Activated naive CD8-positive, alpha-beta T cell treated with anti-CD3 and anti-CD28 coated beads, Interleukin-2, amount 50 U/mL, for 16 hours (primary cell): ENCODE measurements around the gene VDAC2.
"Not testable (repeated sequence)": the region's sequence is repeated elsewhere in the genome, so short reads cannot be mapped to it uniquely, and the experiment has no call there.

Experiments used
- DNase-seq: peaks from one replicate; pipeline ENCODE4 v3.0.0-alpha.2; 2020; ENCODE audit warnings: low read depth, low spot score

VDAC2 gene, protein sequence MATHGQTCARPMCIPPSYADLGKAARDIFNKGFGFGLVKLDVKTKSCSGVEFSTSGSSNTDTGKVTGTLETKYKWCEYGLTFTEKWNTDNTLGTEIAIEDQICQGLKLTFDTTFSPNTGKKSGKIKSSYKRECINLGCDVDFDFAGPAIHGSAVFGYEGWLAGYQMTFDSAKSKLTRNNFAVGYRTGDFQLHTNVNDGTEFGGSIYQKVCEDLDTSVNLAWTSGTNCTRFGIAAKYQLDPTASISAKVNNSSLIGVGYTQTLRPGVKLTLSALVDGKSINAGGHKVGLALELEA

DNA sequence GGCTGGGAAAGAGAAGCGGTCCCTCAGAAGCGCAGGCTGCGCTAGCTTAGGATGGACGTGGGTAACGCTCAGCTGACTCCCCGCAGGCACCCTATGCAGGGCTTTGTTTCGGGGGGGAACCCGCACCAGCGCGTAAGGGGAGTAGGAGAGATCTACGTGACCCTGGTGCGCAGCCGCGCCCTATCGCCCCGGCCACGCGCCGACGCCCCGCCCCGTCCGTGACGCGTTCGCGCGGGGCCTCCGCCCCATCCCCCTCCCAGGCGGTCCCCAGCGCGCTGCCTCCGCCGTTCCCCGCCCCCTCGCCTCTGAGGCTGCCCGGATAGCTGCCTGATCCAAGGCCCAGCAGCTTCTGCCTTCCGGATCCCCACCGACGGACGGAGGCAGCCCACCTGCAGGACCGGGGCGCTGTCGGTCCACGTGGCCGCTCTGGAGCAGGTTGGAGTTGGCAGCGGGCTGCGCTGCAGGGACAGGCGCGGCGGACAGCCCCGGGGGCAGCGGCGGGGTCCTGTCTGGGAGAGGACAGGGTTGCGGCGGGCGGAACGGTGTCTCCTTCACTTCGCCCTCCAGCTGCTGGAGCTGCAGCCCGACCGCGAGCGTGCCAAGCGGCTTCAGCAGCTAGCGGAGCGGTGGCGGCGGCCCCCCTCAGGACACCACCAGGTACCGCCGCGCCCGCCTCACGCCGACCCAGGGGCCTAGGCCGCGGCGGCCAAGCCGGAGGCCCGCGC lies at the start of gene VDAC2:
Gene VDAC2 (plus strand): TSS at position 515 of the 725 bp plus-strand sequence. CDS start 363 bp downstream, outside the sequence.
- peak; percentile 90 for DNase-seq

DNA sequence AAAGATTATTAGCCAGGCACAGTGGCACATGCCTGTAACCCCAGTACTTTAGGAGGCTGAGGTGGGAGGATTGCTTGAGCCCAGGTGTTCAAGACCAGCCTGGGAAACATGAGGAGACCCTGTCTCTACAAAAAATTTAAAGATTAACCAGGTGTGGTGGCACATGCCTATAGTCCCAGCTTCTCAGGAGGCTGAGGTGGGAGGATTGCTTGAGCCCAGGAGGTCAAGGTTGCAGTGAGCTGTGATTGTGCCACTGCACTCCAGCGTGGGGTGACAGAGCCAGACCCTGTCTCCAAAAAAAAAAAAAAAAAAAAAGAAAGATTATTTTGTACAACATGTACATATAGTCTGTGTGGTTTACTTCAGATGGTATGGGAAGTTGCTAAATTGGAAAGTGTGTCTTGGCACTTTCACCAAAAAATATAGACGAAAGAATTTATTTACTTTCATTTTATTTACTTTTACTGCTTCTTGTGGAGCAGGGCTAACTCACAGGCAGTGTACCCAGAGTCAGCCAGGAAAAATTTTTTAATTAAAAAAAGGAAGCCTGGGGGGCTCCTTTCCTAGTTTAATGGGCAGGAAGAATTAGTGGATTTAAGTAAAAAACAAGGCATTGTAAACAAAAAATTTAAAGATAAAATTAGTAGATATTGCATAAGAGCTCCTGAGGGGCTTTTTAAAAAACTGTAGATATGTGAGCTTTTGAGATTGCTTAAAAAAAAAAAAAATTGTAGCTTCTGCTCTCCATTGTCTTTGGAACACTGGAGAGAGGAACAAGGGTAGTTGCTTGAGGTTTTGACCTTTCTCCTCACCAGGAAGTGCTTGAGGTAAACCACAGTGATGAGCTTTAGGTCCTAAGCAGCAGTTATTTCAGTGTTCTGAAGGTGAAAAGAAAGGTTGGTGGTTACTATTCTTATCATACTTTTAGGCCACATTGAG lies 44.6 kb upstream of the VDAC2 start:
- DNase-seq, result no peak

DNA sequence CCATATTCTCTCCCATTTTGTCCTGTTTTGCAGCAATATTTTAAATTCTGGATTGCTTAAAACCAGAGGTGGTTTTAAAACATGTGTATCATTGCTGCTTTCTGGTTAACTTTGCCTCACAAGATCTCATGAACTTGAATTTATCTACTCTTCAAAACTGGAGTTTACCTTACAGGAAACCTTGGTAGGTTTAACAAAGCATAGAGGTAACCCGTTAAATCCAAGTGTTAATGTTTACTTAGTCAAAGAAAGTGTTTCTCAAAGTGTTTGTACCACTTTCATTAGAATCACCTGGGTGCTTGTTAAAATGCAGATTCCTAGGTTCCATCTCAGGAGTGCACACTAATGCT lies 44.0 kb upstream of the VDAC2 start:
- no peak for DNase-seq

DNA sequence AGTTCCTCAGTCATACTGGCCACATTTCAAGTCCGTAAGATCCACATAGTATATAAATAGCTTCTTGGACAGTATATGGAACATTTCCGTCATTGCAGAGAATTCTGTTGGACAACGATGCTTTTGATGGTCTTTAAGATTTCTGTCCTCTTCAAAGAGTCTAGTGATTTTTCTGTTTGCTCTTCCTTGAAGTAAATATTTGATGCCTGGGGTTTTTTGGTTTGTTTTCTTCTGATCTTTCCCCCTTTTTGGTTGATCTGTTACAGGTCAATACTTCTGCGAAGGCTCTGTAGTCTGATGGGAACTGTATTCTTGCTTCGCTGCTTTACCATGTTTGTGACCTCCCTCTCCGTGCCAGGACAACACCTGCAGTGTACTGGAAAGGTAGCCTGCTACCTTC lies 42.3 kb upstream of the VDAC2 start:
- no peak for DNase-seq

DNA sequence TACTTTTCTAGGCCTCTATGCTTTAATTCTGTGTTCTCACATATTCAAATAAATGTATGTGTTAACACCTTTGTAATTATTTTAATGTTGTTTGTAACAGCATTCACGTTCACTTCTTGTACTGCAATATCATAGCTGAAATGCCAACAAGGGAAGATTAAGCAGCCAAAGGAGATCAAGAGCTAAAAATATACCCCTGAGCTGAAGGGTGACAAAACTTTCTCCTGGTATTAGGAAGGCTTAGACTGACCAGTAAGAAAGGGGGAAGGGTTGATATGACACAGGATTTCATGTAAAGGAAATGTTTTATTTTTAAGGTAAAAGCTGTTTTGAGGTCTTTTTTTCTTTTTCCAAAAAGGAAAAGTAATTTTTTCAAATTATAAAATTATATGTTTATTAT lies 40.4 kb upstream of the VDAC2 start:
- no peak for DNase-seq

DNA sequence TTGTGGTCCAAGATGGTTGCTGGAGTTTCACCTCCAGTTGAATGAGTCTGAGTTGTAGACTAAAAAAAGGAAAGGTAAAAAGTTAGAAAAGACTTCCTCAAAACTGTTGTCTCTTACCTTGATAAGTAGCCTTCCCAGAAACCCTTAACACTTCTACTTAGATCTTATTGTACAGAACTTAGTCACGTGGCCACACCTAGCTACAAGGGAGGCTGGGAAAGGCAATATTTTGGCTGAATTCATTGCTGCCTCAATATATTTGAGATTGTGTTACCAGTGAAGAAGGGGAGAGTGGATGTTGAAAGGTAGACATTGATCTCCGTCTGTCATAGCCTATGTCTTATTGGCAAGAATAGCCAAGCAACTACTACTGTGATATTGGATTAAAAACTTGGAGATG lies 35.5 kb upstream of the VDAC2 start:
- no peak for DNase-seq

DNA sequence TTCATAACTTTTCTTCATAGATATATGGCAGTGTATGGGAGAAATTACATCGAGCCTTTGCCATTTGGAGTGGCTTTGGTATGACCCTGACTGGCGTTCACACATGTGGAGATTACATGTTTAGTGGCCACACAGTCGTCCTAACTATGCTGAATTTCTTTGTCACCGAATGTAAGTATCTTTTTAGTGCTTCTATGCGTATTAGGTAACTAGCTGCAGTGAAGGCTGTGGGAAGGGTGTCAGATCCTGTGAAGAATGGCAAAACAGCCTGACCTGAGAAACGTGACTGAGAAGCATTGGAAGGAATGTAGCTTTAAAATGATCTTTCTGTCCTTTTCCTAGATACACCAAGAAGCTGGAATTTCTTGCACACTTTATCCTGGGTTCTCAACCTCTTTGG lies 34.5 kb upstream of the VDAC2 start:
- no peak for DNase-seq

DNA sequence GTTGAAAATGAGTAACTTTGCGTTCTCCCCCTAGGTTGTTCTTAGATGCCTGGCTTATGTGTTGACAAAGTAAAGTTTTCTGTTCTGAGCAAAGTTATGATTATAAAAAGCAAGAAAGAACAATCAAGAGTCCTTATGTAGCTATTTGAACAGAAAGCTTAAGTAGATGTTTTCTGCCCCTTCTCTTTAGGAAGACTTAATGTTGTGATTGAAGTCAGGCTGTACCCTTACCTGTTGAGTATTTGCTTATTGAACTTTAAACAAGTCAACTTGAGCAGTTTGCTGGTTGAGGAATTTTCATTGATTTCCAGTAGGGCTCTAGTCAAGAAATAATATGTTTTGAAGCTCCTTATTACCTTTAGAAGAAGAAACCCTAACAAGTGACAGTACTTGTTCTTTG lies 33.9 kb upstream of the VDAC2 start:
- DNase-seq, result no peak

DNA sequence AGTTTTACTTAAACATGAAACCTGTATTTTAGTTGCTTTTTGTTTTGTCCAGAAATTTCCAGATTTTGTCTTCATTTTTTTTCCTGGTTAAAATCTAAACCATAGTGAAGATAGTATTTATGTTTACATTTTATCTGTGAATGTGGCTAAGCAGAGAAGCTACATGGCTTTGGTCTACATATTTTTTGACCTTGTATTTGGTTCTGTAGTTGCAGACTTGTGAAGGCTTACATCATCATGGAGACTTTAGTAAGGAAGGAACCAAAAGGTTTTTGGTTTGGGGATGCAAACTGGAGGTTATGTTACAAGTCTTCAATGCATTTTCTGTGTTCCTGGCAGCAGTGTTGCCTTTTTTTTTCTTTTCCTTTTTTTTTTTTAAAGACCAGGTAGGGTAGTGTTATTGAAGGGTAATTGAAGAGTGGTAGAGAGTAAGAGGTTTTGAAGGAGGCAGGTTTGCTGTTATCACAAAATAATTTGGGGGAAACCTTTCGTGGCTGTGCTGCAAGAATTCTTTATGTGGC lies 30.9 kb upstream of the VDAC2 start:
- no peak for DNase-seq

DNA sequence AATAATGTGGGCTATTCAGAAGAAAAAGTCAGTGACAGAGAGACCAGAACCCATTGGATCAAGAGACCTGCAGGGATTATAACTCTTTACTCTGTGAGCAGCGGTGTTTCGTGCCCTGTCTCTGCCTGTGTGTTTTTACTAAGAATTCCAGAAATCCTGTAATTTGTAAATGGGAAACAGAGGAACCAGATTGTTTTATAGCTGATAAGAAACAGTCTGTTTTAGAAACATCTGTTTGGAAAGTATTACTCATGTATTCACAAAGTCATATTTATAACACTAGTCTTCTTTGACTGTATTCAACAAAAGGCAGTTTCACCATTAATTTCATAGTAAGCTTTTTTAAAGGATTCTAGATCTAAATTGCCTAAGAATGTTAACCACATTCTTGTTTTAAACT lies 30.0 kb upstream of the VDAC2 start:
- no peak for DNase-seq

DNA sequence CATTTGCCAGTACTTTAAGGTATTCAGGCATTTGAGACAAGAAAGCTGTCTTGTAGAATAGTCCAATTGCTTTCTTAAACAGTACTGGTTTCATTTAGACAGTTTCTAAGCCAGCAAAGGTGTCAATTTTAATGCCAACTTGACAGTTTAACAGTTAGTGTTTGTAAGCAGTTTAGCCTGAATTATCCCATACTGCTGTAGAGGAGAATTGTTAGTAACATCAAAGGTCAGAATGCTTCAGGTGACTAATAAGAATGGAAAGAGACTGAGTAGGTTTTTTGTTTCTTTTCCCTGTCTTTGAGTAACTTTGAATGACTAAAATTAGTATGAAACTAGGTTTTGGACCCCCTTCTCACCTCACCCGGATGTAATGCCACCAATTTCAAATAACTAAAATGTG lies 29.5 kb upstream of the VDAC2 start:
- no peak for DNase-seq

DNA sequence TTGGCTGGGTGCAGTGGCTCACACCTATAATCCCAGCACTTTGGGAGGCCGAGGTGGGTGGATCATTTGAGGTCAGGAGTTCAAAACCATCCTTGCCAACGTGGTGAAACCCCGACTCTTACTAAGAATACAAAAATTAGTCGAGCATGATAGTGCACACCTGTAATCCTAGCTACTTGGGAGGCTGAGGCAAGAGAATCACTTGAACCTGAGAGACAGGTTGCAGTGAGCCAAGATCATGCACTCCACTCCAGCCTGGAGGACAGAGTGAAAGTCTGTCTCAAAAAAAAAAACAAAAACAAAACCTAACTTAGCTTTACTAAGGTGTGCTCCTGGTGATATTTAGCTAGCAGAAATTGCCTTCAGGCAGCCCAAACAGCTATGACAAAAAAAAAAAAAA lies 24.3 kb upstream of the VDAC2 start:
- no peak for DNase-seq

DNA sequence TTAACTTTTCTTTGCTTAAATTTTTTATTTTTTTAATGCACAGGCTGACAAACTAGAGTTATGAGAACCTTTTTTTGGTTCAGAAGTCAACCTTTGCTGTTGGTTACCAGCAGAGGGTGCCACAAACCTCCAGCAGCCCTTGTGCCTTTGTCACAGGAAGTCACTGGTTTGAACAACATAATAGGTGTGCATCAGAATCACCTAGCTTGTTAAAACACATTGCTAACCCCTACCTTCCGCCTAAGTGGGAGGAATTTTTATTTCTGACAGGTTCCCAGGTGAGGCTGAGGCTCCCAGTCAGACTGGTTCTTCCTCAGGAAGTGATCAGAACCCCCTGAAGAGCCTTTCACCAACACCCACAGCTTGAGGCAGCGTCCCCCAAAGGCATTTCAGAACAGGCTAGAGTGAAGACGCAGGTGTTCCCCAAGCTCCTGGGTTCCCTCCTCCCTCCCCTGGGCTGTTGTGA lies 22.6 kb upstream of the VDAC2 start:
- DNase-seq, result peak; percentile 13

DNA sequence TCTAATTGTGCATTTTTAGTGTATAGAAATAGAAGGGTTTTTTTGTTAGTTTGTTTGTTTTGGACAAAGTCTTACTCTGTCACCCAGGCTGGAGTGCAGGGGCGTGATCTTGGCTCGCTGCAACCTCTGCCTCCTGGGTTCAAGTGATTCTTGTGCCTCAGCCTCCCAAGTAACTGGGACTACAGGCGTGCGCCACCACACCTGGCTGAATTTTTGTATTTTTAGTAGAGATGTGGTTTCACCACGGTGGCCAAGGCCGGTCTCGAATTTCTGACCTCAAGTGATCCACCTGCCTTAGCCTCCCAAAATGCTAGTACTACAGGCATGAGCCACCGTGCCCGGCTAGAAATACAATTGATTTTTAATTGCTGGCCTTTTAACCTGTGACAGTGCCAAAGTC lies 22.1 kb upstream of the VDAC2 start:
- not testable (repeated sequence) for DNase-seq

DNA sequence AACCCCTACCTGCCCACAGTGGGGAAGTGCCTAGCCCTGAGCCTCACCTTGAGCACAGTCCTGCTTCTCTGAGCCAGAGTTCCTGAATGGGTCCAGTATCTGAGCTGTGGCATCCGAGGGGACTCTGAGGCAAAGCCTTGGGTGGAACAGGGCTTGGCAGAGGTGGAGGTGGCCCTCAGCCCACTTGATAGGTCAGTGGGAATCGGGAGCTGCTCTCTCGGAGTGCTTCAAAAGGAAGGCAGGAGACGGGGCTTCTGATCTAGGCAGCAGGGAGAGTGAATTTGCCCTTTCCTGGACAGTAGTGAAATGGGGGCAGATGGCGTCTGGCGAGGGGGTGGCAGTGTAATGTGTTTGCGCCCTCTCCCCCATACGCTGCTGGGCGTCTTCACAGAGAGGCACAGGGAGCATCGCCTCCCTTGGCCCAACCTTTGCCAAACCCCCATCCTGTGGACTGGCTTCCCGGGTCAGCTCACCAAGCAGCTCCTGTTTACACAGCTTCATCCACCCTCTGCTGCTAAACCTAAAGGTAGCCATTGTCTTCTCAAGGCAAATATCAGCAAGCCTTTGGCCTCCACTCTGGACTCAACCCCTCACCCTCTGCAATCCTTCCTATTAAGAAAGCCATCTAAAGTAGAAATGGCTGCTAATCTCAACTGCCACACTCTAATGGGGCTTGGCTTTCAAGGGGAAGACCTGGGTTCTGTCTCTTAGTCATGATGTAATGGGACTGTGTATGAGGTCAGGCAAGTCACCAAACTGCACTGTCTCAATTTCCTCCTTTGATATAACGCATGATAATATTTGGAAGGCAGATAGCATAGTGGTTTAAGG lies 21.1 kb upstream of the VDAC2 start:
- DNase-seq, result no peak

DNA sequence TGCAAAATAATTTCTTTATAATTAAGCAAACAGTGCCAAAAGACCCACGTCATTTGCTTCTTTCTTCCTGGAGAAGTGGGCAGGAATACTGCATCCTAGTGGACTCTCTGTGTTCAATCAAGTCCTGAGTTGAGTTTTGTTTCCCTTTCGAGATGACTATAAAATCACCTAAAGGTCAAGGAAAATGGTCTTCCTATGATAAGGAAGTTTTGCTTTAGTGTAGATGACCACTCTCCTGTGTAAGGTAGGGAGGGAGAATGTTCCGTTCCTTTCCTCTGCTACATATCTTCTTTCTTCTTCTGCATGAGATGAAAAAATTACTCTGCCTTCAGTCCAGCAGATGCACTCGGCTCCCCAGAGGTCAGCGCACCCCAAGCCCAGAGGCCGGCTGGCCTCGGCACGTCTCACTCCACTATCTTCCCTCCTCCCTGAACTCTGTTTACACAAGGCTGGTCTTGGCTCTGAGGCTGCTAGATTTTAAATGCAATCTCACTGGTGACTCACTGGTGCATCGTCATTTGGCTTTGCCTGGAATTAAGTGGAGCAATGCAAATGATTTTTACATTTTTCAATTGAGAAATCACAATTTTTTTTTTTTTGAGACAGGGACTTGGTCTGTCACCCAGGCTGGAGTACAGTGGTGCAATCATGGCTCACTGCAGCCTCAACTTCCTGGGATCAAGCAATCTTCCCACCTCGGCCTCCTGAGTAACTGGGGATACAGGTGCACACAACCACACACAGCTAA lies 18.6 kb upstream of the VDAC2 start:
- DNase-seq, result no peak

DNA sequence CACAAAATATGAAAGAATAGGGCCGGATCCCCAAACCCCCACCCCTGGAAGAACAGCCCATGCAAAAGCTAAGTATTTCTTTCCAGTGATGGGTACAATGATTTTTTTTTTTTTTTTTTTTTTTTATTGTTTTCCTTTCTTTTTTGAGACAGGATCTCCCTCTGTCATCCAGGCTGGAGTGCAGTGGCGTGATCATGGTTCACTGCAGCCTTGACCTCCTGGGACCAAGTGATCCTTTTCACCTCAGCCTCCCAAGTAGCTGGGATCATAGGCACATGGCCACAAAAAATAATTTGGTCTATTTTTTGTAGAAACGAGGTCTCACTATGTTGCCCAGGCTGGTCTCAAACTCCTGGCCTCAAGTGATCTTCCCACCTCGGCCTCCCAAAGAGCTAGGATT lies 16.0 kb upstream of the VDAC2 start:
- DNase-seq, result not testable (repeated sequence)

DNA sequence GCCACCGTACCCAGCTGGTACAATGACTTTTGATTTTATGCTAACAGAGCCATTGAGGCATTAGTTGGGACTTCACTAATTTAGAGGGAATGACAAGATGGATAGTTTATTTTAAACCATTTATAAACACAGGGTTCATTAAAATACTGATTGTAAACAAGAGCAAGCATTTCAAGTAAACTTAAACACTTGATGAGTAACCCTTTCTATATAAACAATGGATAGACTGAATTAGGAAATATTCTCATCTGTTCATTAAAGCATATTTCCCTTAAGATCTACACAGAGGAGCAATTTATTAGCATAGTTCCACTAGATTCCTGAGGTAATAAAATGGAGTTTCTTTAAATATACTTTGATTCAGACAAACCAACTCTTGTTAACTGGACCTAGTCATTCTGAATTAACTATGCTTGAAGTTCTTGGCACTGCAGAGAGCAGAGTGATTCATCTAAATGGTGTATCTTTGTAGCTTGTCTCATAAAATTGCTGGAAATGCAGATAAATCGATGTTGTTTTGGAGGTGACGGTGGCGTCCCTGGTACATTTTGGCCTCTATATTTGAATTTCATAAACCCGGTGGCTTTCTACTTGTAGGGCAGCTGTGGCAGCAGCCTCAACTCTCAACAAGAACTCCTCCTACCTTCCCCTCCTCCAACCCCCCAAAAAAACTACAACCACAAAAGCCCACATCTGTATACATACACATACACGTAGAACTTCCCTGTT lies 15.4 kb upstream of the VDAC2 start:
- DNase-seq, result no peak

DNA sequence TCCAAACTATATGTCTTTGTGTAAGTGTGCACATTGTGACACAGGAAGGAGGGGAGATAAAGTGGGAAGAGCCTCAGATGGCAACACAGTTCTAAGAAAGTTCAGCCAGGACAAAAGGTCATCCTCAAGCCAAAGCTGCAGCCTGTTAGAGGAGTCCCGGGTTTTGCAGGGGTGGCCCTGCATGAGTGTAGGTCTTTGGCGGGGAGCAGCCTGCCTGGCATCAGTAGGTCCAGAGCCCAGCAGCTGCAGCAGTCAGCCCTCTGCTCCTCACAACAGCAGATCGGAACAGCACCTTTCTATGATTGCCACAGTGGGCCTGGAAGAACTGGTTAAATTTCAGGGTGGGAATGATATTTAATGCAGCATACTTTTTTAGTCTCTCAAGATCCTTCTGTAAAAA lies 13.5 kb upstream of the VDAC2 start:
- DNase-seq, result no peak

DNA sequence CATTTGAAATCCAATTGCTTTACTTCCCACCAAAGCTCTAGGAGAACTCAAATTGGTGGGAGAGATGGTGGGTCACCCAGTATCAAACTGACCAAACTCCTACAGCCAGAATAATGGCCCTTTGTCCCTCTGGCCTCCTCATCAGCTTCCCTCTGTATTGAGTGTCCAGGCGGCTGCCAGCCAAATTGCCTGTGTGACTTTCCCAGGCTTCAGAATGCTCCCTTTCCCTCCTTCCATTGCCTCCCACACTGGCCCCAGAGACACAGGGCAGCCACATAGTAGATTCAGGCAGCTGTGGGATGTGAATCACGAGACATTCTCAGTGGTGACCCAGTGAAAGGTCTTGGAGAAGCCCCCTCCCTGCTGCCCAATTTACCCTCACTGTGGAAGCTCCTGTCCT lies 12.7 kb upstream of the VDAC2 start:
- DNase-seq, result no peak
